HG02852 (cell line): Measurements from ENCODE around the gene TSC22D4.

Source experiments
- ATAC-seq: cut with Tn5 transposase; IDR thresholded peaks from one replicate; pipeline ENCODE4 v1.9.1; 2021; ENCODE audit warnings: mild to moderate bottlenecking, moderate library complexity; ENCODE audit not compliant: unreplicated experiment

The TSC22D4 gene

DNA sequence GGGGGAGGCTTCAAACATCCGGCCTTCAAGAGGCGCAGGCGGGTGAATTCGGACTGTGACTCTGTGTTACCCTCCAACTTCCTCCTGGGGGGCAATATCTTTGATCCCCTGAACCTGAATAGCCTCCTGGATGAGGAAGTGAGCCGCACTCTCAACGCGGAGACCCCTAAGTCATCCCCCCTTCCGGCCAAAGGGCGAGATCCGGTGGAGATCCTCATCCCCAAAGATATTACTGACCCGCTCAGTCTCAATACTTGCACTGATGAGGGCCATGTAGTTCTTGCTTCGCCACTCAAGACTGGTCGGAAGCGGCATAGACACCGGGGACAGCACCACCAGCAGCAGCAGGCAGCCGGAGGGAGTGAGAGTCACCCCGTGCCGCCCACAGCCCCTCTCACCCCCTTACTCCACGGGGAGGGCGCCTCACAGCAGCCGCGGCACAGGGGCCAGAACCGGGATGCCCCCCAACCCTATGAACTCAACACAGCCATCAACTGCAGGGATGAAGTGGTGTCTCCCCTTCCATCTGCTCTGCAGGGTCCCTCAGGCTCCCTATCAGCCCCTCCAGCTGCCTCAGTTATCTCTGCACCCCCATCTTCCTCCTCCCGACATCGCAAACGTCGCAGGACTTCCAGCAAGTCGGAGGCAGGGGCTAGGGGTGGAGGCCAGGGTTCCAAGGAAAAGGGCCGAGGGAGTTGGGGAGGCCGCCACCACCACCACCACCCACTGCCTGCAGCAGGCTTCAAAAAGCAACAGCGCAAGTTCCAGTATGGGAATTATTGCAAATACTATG is 48.3 kb downstream of the TSC22D4 start:
- no peak for ATAC-seq

DNA sequence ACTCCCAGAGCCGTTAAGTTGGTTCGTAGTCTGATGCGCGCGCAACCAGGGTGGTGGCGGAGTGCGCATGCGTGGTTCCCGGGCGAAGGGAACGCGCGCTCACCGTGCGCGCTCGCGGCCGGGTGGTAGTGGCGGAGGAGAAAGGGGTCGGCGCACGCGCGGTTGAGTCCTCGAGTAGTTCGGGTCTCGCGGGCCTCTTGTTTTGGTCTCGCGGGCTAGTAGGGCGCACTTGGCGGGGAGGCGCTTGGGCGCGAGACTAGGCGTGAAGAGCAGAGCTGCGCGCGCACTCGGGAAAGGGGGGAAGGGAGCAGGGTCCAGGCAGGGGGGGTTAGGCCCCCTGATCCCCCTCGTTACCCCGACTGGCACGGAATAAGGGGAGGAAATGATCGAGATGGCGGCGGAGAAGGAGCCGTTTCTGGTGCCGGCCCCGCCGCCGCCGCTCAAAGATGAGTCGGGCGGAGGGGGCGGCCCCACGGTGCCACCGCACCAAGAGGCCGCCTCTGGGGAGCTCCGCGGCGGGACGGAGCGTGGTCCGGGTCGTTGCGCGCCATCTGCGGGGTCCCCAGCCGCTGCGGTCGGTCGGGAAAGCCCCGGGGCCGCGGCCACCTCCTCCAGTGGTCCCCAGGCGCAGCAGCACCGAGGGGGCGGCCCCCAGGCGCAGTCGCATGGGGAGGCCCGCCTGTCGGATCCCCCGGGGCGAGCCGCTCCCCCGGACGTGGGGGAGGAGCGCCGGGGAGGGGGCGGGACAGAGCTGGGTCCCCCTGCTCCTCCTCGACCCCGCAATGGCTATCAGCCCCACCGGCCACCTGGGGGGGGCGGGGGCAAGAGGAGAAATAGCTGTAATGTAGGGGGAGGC is 49.1 kb downstream of the TSC22D4 start, which contains the start of gene MEPCE:
MEPCE (plus strand) TSS at position 195 of the 856 bp plus-strand sequence; CDS start at position 383, 188 bp downstream.
- ATAC-seq = peak; percentile 33

DNA sequence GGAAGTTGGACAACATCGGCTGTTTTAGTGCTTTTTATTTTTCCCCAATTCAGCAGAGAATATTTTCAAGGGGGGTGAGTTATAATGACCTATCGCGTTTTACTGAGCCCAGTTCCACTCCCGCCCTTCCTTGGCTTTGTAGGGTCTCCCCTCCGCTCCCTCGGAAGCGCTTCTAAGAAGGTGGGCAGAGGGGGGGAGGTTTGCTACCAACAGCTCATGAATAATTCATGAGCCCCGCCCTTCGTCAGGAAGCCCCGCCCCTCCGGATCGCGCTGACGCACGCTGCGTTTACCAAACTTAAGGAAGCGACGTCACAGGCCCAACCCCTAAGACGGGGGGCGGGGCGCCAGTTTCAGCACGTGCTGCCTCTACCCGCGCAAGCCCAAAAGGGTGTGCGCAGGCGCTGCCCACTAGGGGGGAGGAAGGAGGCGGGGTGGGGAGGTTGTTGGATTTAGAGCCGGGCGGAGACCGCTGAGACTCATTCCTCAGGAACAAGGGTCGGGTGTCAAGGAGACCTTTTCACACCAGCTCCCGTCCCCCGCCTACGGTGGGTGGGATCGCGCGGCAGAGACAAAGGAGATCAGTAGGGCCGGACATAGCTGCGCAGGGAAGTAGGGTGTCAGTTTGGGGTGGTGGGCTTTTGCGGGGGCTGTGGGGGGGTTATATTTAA is 49.9 kb downstream of the TSC22D4 start:
- peak; percentile 45 for ATAC-seq

DNA sequence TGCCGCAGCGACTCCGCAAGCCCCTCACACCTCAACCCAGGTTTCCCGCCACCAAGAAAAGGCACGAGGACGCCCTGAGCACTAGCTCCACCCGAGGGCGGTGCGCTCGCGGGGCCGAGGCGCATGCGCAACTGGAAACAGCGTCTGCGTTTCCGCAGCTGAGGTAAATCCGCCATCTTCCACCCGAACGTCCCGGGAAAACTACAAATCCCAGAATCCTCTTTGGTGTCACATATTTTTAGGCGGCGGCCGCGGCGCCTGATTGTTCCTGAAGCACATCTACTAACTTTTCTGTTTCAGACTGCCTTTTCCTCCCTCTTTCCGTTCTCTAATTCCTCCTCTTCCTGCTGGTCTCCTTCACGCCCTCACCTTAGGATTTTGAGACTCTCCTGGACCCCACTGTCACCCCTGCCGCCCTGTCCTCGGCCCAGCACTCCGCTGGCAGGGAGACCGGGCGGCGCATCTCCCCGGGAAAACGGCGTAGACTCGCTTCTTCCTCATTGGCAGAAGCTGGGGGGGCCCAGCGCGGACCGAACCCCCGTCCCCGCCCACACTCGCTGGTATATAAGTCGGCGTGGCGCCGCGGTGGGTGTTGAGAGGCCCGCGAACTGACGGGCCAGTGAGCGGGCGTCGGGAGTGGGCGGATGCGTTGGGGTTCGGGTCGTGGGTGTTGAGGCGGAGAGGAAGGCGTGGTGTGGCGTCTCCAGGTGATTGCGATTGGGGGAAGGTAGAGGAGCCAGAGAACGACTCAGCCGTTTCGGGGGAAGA is 50.6 kb downstream of the TSC22D4 start, which contains the start of gene ZCWPW1:
ZCWPW1 (minus strand) TSS at position 505 of the 768 bp plus-strand sequence. CDS start 8,054 bp downstream, outside the sequence.
- ATAC-seq = peak; percentile 44

DNA sequence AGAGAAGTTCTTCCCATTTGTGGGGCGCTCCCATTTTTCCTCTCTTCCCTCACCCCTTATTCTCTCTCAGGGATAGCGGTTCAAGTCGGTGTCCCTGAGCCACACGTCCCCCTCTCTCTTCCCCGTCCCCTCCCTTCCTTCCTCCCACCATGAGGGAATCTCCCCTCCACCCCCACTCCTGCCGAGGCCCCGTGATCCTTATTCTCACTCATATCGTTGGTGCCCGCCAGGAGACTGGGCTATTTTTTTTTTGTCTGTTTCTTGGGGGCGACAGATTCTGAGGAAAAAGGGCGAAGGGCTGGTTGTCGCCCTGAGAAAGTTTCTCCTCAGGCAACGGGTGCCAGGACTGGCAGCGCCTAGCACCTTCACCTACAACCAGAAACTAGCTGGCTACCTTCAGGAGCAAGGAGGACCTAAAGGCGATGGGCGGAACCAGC is 51.2 kb downstream of the TSC22D4 start:
- no peak for ATAC-seq

DNA sequence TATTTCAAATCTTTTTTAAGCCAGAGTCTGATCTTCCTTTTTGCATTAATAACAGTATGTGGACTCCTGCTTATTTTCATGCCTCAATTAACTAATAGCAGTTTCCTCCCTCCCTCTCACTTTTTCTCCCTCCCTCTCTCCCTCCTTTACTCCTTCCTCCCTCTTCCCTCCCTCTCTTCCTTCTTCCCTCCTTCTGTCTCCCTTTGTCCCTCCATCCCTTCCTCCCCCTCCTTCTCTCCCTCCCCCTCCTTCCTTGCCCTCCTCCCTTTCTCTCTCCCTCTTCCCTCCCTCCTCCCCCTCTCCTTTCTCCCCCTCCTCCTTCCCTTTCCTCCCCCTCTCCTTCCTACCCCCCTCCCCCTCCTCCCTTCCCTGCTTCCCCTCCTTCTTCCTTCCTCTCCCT is 52.5 kb downstream of the TSC22D4 start:
- ATAC-seq = no peak

DNA sequence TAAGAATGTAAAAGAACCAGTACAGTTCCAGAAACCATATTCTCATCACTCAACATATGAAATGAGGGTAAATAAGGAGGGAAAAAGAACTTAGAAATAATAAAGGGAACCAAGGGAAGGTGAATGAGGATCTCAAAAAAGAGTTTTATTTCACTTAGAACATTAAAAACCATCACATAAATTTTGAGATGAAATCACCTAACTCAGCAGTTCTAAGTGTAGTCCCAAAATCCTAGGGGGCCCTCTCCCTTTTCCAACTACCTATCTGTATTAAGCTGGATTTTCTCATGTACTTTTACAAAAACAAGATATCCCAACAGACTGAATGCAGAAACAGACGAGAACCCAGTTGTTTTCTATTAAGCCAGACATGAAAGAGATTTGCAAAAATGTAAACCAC is 53.7 kb downstream of the TSC22D4 start:
- no peak for ATAC-seq

DNA sequence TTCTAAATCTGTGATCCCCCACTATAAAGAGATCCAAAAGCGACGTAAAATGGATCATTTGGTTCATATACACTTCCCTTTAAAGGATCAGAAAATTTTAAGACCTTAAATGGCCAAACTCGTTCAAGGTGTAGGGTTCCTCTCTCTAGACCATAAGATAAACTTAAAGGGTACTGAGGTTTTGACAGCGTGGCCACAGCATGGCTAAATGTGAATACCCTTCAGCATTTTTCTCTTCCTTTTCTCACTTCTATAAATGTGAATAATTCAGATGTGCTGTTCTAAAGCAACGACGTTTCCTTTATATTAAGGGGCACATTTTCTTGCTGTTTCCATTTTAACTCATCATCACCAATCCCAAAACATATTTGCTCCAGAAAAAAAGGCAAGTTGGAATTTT is 55.7 kb downstream of the TSC22D4 start:
- ATAC-seq = no peak

DNA sequence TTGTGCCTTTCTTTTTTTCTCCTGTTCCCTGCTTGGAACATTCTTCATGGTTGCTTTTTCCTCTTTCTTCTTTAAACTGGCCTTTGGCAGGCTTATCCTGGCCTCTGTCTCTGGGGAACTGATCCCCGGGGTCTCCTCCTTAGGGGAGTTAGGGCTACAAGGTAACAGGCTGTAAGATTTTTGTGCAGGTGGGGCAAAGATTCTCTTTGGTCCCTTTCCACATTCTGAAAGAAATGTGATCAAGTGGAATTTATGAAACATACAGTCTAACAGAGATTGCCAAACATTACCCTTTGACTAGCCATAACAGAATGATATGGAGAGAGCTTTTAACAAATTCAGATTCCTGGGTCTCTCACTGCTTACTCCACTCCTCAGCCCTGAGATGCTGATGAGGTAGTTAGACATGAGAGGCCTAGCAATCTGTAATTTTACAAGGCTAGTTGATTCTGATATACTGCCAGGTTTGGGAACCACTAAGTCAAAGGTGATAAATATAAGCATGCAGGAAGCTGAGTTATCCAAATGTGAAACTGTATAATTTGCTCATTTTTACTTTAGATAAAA is 59.3 kb downstream of the TSC22D4 start:
- ATAC-seq = no peak

DNA sequence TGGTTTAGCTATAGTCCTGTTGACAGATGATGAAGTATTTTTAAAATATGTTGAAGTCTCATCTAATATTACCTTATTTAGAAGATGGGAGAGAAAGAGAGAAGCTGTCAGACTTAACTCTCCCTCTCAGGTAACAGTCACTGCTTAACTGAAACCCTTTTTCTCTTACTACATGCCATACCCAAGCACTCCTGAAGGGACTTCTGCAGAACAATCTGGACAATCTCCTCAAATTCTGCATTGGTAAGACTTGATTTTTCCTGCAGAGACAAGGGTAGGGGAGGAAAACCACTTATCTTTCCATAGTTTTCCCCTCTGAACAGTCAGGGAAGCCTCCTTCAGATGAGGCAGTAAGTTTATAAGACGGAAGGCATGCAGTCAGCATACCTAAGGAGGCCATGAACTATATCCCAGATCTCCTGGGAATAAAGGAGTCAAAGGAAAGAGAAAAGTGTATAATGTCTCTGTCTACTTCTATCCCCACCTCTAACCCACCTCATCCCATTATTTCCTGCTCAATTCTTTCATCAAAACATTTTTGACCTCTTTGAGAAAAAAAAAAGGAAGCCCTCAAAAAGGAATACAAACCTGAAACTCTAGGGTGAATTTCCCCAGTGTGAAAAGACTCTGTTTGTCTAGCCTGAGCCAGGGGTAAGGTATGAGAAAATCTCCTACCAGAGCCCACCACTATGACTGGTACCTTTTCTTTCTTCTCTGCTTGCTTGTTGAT is 59.9 kb downstream of the TSC22D4 start:
- ATAC-seq = no peak
